ENCODE data around the gene ABCG5.

Gene ABCG5

DNA sequence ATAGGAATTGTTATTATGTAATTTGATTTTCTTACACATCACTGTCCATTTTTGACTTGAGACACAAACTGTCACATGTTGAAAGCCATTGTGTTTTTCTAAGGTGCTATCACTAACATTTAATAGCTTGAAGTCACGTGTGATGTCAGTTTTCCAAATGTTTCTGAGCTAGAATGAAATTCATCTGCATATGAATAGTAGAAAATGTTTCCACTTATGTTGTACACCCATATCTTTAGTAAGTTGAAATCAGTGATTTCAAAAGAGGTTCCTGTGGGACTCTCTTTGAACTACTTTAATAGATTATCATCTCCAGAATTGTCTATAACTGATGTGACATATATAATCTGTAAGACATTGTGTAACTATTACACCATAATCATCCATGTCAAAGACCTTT lies 27.8 kb downstream of the ABCG5 start:
- no peak for DNase-seq (ENCODE audit: low read depth)
- TF ChIP-seq, protein P1, sequence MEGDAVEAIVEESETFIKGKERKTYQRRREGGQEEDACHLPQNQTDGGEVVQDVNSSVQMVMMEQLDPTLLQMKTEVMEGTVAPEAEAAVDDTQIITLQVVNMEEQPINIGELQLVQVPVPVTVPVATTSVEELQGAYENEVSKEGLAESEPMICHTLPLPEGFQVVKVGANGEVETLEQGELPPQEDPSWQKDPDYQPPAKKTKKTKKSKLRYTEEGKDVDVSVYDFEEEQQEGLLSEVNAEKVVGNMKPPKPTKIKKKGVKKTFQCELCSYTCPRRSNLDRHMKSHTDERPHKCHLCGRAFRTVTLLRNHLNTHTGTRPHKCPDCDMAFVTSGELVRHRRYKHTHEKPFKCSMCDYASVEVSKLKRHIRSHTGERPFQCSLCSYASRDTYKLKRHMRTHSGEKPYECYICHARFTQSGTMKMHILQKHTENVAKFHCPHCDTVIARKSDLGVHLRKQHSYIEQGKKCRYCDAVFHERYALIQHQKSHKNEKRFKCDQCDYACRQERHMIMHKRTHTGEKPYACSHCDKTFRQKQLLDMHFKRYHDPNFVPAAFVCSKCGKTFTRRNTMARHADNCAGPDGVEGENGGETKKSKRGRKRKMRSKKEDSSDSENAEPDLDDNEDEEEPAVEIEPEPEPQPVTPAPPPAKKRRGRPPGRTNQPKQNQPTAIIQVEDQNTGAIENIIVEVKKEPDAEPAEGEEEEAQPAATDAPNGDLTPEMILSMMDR (conservative IDR thresholded peaks at IDR 0.05; ENCODE audit: low read length): no peak

DNA sequence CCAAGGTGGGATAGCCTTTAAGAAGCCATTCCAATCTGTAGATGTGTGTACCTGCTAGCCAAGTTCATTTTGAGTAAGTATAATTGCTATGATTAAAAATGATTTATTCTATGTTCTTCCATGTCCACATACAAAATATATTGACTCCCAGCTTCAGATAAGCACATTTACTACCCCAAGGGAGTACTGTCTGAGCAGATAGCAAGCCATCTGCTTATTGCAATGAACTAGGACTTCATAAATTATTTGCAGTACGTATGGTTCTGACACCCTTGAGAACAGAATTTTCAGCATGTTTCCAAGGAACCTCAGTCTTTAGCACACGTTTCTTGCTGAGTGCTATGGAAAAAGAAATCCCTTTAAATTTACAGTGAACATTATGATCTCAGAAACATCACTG lies 28.2 kb downstream of the ABCG5 start:
- DNase-seq (ENCODE audit: low read depth): no peak
- H3K4me3 ChIP-seq (ENCODE audit: low read length): no peak overlapping the region
- TF ChIP-seq, protein P1 (conservative IDR thresholded peaks at IDR 0.05; ENCODE audit: low read length): no peak

More for the DNA sequence above, 27.8 kb downstream of the ABCG5 start:
- no peak overlapping the region for H3K4me3 ChIP-seq (ENCODE audit: low read length)

DNA sequence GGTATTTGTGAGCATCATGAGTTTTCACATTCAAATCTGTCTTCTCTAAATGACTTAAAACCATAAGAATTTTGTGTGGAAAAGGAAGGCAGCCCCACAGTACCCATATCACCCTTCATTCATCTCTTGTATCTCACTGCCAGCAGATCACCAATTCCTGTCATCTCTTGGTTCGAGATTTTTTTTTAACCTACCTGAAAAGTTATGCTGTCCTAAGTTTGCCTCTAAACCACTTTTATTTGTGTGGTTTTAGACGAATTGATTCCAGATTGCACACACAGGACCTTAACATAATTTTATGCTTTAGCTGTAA lies 32.0 kb downstream of the ABCG5 start:
- DNase-seq (ENCODE audit: low read depth): no peak
- TF ChIP-seq, protein P1 (conservative IDR thresholded peaks at IDR 0.05; ENCODE audit: low read length): no peak
- no peak overlapping the region for H3K4me3 ChIP-seq (ENCODE audit: low read length)

DNA sequence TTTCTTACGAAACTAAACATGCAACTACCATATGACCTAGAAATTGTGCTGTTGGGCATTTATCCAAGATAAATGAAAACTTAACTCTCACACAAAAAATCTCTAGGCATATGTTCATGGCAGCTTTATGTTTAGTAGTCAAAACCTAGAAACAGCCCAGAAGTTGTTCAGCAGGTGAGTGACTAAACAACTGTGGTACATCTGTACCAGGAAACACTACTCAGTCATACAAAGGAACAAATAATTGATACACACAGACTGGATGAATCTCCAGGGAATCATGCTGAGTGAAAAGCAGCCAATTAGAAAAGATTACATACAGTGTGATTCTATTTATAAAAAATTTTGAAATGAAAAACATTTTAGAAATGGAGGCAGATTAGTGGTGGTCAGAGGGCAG lies 35.5 kb downstream of the ABCG5 start:
- TF ChIP-seq, protein P1 (conservative IDR thresholded peaks at IDR 0.05; ENCODE audit: low read length): no peak
- DNase-seq (ENCODE audit: low read depth): peak; percentile 2
- H3K4me3 ChIP-seq (ENCODE audit: low read length): no peak overlapping the region

DNA sequence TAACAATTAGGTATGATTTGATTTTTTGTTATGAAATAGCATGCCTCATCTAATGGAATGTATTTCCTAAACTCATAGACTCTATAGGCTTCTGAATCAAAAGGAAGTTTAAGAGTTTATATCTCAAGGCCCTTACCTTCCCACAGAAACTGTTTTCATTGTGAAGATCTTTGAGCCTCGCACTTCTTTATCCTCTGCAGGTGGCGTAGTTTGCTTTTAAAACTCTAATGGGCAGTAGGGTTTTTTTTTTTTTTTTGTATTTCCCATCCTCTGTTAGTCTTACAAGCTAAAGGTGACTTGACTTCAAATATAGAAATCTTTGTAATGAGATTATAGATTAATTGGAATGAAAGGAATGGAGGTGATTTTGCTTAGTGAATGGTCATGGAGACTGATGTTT lies 36.5 kb downstream of the ABCG5 start:
- DNase-seq (ENCODE audit: low read depth): no peak
- no peak overlapping the region for H3K4me3 ChIP-seq (ENCODE audit: low read length)
- TF ChIP-seq, protein P1 (conservative IDR thresholded peaks at IDR 0.05; ENCODE audit: low read length): no peak

DNA sequence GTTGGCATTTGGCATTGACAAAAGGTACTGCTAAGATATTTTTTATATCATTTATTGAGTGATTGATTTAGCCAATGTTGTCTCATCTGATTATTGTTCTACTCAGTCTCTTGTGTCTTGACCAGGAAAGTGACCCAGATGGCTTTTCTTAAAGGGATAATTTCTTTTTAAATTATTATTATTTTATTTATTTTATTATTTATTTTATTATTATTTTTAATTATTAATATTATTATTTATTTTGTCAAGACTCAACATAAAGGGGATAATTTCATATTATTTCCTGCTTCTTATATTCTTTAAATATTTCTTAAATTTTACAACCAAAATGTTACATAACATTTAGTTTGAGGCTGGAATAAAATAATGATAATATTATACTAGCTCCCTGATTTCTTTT lies 37.7 kb downstream of the ABCG5 start:
- H3K4me3 ChIP-seq (ENCODE audit: low read length): no peak overlapping the region
- TF ChIP-seq, protein P1 (conservative IDR thresholded peaks at IDR 0.05; ENCODE audit: low read length): no peak
- no peak for DNase-seq (ENCODE audit: low read depth)

DNA sequence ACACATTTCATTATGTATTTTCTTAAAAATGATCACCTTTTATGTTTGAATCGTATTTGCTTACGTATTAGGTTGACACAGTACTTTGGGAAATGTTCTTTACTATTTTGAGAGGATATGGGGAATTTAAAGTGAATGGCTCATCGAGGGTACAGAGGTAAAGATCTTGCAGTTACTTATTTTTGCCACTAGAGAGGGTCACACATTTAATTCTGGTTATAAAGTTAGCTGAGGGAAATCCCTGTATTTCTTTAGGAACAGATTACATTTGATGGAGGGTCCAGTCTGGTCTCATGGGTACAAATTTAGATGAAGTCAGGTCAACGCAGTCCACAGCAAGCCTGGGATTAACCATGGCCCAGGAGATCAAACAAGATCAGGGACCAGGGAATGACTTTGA lies 40.3 kb downstream of the ABCG5 start:
- TF ChIP-seq, protein P1 (conservative IDR thresholded peaks at IDR 0.05; ENCODE audit: low read length): peak; percentile 19; the same call in 1 of the 2 replicates
- H3K4me3 ChIP-seq (ENCODE audit: low read length): no peak overlapping the region
- no peak for DNase-seq (ENCODE audit: low read depth)
